MM.1S (cell line): ENCODE data around the gene CAPRIN1.
"Not testable (repeated sequence)": the region's sequence is repeated elsewhere in the genome, so short reads cannot be mapped to it uniquely, and the experiment has no call there.

Experiments
- DNase-seq: peaks from one replicate; pipeline ENCODE4 v3.0.0-alpha.2; 2015
- H2AFZ ChIP-seq: fragments of 300-600 bp; sonication (generic); 2 replicates; pipeline ENCODE4 v1.6.0; 2016; ENCODE audit warnings: antibody characterized with exemption, low read length
- H3F3A ChIP-seq: fragments of 300-600 bp; sonication (generic); 2 replicates; pipeline ENCODE4 v1.6.1; 2016; ENCODE audit warnings: mild to moderate bottlenecking, antibody characterized with exemption, low read length, moderate library complexity, mixed read lengths; ENCODE audit not compliant: insufficient read depth
- H3K27ac ChIP-seq: fragments of 300-600 bp; sonication (generic); 2 replicates; pipeline ENCODE4 v1.5.1; 2016; ENCODE audit warnings: mild to moderate bottlenecking, low read length
- H3K27me3 ChIP-seq: fragments of 300-600 bp; sonication (generic); replicated peaks from 2 replicates; pipeline ENCODE4 v1.6.0; 2016; ENCODE audit warnings: low read length; ENCODE audit not compliant: insufficient read depth
- H3K36me3 ChIP-seq: fragments of 300-600 bp; sonication (generic); replicated peaks from 2 replicates; pipeline ENCODE4 v1.6.1; 2016; ENCODE audit warnings: mild to moderate bottlenecking, low read length, mixed read lengths; ENCODE audit not compliant: insufficient read depth
- H3K4me1 ChIP-seq: fragments of 300-600 bp; sonication (generic); 2 replicates; pipeline ENCODE4 v1.6.1; 2016; ENCODE audit warnings: low read length, mixed read lengths
- H3K4me2 ChIP-seq: fragments of 300-600 bp; sonication (generic); 2 replicates; pipeline ENCODE4 v1.6.0; 2016; ENCODE audit warnings: low read depth, low read length
- H3K4me3 ChIP-seq: fragments of 300-600 bp; sonication (generic); 2 replicates; pipeline ENCODE4 v1.5.1; 2016; ENCODE audit warnings: low read length, mixed read lengths
- H3K79me2 ChIP-seq: fragments of 300-600 bp; sonication (generic); 2 replicates; pipeline ENCODE4 v1.6.1; 2016; ENCODE audit warnings: mixed run types, low read length, mixed read lengths
- H3K9ac ChIP-seq: fragments of 300-600 bp; sonication (generic); 2 replicates; pipeline ENCODE4 v1.6.1; 2016; ENCODE audit warnings: low read length, mixed read lengths
- H3K9me2 ChIP-seq: fragments of 300-600 bp; sonication (generic); replicated peaks from 2 replicates; pipeline ENCODE4 v1.6.1; 2016; ENCODE audit warnings: mild to moderate bottlenecking, low read length, mixed read lengths; ENCODE audit not compliant: insufficient read depth
- H3K9me3 ChIP-seq: fragments of 300-600 bp; sonication (generic); replicated peaks from 2 replicates; pipeline ENCODE4 v1.6.1; 2016; ENCODE audit warnings: mild to moderate bottlenecking, low read length, mixed read lengths; ENCODE audit not compliant: insufficient read depth
- H4K20me1 ChIP-seq: fragments of 300-600 bp; sonication (generic); 2 replicates; pipeline ENCODE4 v1.6.1; 2016; ENCODE audit warnings: mild to moderate bottlenecking, low read length, moderate library complexity, mixed read lengths; ENCODE audit not compliant: insufficient read depth
- CTCF ChIP-seq: fragments of 300-600 bp; sonication (generic); IDR thresholded peaks from 2 replicates; pipeline ENCODE4 v1.5.1; 2016; ENCODE audit warnings: antibody characterized with exemption, low read length, mixed read lengths
- EZH2 ChIP-seq: fragments of 300-600 bp; sonication (generic); optimal IDR thresholded peaks from 2 replicates; pipeline ENCODE3; 2017; ENCODE audit warnings: low read depth, mild to moderate bottlenecking, antibody characterized with exemption, low read length, mixed read lengths
- EZH2phosphoT487 ChIP-seq: fragments of 300-600 bp; sonication (generic); IDR thresholded peaks from 2 replicates; pipeline ENCODE4 v1.6.1; 2018; ENCODE audit warnings: antibody characterized with exemption, low read length

The CAPRIN1 gene

DNA sequence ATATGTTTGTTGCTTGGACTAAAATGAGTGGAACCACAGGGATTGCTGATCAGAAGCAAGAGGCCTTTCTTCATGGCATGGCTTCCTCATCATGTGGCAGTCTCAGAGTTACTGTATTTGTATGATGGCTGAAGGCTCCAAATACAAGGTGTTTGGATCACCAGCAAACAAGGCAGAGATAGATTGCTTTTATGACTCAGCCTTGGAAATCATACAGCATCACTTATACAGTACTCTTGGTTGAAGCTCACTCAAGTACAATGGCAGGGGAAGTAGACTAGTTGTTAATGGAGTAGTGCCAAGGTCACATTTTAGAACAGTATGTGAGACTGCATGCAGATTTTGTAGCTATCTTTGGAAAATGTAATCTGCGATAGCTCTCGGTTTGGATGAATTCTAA is 16.6 kb downstream of the CAPRIN1 start:
- no peak overlapping the region for H3K27ac ChIP-seq
- no peak overlapping the region for H3K4me2 ChIP-seq
- H3K9me3 ChIP-seq, result no peaks in the 10 kb centered on the region
- H3K4me3 ChIP-seq, result no peak overlapping the region
- DNase-seq, result no peak
- H3K9ac ChIP-seq, result no peak overlapping the region
- TF ChIP-seq EZH2, result no peak
- TF ChIP-seq EZH2phosphoT487, result no peak
- TF ChIP-seq CTCF, result no peak
- no peaks in the 10 kb centered on the region for H3K4me1 ChIP-seq
- peaks cover 9% of the 10 kb centered on the region; the same call in 1 of the 2 replicates for H3K36me3 ChIP-seq
- H2AFZ ChIP-seq, result no peak overlapping the region
- no peaks in the 10 kb centered on the region for H3K9me2 ChIP-seq
- no peaks in the 10 kb centered on the region for H3F3A ChIP-seq
- no peaks in the 10 kb centered on the region for H3K27me3 ChIP-seq
- peaks cover 83% of the 10 kb centered on the region for H4K20me1 ChIP-seq
- H3K79me2 ChIP-seq, result peaks cover 100% of the 10 kb centered on the region

DNA sequence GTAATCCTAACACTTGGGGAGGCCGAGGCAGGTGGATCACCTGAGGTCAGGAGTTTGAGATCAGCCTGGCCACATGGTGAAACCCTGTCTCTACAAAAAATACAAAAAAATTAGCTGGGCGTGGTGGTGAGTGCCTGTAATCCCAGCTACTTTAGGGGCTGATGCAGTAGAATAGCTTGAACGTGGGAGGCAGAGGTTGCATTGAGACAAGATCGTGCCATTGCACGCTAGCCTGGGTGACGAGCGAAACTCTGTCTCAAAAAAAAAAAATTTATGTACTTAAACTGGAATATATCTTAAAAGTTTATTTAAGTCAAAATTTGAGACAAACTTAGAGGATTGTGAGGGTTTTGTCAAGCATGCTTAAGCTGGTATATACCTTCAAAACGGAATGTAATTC is 19.8 kb downstream of the CAPRIN1 start:
- H3K4me2 ChIP-seq, H3K27me3 ChIP-seq, DNase-seq, H3F3A ChIP-seq, H3K9me2 ChIP-seq, H3K9ac ChIP-seq, H2AFZ ChIP-seq, H3K27ac ChIP-seq, H3K4me3 ChIP-seq, H3K4me1 ChIP-seq, H3K9me3 ChIP-seq: not testable (repeated sequence)
- peaks cover 61% of the 10 kb centered on the region for H4K20me1 ChIP-seq
- H3K79me2 ChIP-seq, result peaks cover 99% of the 10 kb centered on the region
- H3K36me3 ChIP-seq, result peaks cover 18% of the 10 kb centered on the region; the same call in 1 of the 2 replicates

DNA sequence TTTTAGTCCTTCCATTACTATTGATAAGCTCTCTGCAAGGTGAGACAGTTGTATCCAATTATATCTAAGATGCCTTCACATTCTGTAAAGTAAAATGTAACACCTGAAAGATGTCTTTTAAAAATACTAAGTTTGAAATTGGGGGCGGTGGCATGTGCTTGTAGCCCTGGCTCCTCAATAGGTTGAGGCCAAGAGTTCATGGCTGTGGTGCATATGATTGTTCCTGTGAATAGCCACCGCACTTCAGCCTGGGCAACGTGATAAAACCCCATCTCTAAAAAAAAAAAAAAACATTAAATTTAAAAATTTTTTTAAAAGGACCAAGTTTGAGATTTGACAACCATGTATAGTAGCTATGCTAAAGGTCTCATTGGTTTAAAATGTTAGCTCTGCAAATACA is 20.5 kb downstream of the CAPRIN1 start:
- no peaks in the 10 kb centered on the region for H3K9me2 ChIP-seq
- H3K9ac ChIP-seq, result no peak overlapping the region
- H3K9me3 ChIP-seq, result no peaks in the 10 kb centered on the region
- TF ChIP-seq EZH2phosphoT487 (no peak), EZH2 (no peak), CTCF (no peak)
- no peak overlapping the region for H3K4me3 ChIP-seq
- peaks cover 56% of the 10 kb centered on the region for H4K20me1 ChIP-seq
- peaks cover 98% of the 10 kb centered on the region for H3K79me2 ChIP-seq
- H3K27ac ChIP-seq, result no peak overlapping the region
- H3K36me3 ChIP-seq, result peaks cover 21% of the 10 kb centered on the region
- H3K4me1 ChIP-seq, result no peaks in the 10 kb centered on the region
- no peaks in the 10 kb centered on the region for H3F3A ChIP-seq
- no peak overlapping the region for H3K4me2 ChIP-seq
- H2AFZ ChIP-seq, result no peak overlapping the region
- no peak for DNase-seq
- H3K27me3 ChIP-seq, result no peaks in the 10 kb centered on the region

GRCh38 chr11:34072832-34073231 is 21.3 kb downstream of the CAPRIN1 start:
- H3K4me2 ChIP-seq, result no peak overlapping the region
- no peaks in the 10 kb centered on the region for H3K27me3 ChIP-seq
- no peak overlapping the region for H2AFZ ChIP-seq
- H3K9me3 ChIP-seq, result no peaks in the 10 kb centered on the region
- H4K20me1 ChIP-seq, result peaks cover 48% of the 10 kb centered on the region
- no peak for DNase-seq
- no peaks in the 10 kb centered on the region for H3K4me1 ChIP-seq
- H3K4me3 ChIP-seq, result no peak overlapping the region
- H3K36me3 ChIP-seq, result peaks cover 24% of the 10 kb centered on the region
- no peak overlapping the region for H3K9ac ChIP-seq
- H3K27ac ChIP-seq, result no peak overlapping the region
- no peak for TF ChIP-seq CTCF
- no peak for TF ChIP-seq EZH2
- TF ChIP-seq EZH2phosphoT487, result no peak
- H3F3A ChIP-seq, result no peaks in the 10 kb centered on the region
- H3K9me2 ChIP-seq, result no peaks in the 10 kb centered on the region
- peaks cover 98% of the 10 kb centered on the region for H3K79me2 ChIP-seq
